ENCODE data around the gene SLCO4A1.
"Not testable (repeated sequence)": the region's sequence is repeated elsewhere in the genome, so short reads cannot be mapped to it uniquely, and the experiment has no call there.

Gene SLCO4A1

GRCh38 chr20:62623488-62624324 is 18.6 kb upstream of the SLCO4A1 start:
- DNase-seq (ENCODE audit: low read depth in 3 of 3), result peak; percentile 66 to 74 (median 69)

GRCh38 chr20:62624325-62624690 is 18.0 kb upstream of the SLCO4A1 start:
- DNase-seq (ENCODE audit: low read depth in 3 of 3), result no peak

DNA sequence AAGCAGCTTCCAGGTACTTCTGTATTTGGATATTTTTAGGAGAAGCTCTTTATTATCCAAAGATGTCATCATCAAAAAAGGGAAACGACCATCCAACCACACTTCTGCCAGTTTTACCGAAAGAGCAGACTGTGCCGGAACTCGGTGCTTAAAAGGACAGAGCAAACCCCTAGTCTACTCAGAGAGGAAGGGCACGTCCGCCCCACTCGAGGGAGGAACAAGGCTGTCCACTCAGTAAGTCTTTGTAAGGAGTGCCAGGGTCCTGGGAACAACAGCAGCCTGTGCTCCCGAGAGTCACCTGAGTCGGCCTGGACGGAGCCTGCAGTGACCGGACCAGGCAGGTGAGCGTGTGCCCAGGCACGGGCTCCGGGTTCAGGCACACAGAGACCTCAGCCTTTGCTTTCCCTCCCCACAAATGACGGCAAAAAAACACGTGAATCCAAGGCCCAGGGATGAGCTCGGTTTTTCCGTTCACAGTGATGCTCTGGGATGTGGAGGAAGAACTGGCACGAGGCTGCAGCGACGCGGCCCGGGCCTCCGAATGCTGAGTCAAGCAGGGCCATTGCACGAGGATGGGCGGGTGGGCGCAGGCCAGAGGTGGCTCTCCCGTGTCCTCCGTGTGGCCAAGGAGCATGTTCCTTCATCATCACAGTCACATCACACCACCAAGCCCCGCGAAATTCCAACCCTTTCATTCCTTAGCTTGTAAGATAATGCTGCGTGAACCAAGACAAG is 17.4 kb upstream of the SLCO4A1 start:
- DNase-seq (ENCODE audit: low read depth in 3 of 3), result no peak

DNA sequence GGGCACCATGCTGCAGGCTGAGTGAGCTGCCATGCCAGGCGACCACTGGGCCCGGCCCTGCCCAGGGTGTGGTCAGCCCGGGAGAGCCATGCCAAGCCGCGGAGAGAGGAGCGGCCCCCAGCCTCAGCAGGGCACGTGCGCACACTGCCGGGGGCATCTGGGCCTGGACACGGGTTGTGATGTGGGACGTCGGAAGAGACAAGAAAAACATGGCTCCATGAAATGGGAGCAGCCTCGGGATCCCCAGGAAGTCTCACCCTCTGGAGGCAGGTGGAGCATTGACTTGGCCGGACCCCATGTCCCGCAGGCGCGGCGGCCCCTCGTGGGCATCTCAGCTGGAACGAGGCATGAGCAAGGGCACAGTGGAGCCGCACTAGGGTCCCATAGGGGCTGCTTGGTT is 16.8 kb upstream of the SLCO4A1 start:
- DNase-seq (ENCODE audit: low read depth in 3 of 3), result no peak

GRCh38 chr20:62625921-62626547 is 16.3 kb upstream of the SLCO4A1 start:
- no peak for DNase-seq (ENCODE audit: low read depth in 3 of 3)

DNA sequence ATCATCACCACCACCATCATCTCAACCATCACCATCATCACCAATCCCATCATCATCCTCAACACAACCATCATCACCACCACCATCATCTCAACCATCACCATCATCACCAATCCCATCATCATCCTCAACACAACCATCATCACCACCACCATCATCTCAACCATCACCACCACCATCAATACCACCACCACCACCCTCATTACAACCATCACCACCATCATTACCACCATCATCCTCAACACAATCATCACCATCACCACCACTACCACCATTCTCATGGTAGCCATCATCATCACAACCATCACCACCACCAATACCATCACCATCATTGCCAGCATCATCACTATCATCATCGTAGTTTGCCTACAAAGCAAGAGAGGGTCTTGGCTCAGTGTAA is 14.9 kb upstream of the SLCO4A1 start:
- not testable (repeated sequence) for DNase-seq (ENCODE audit: low read depth in 3 of 3)

- DNase-seq (ENCODE audit: low read depth in 3 of 3), result no peak
These were observed 14.2 kb upstream of the SLCO4A1 start for GRCh38 chr20:62627901-62628612.

GRCh38 chr20:62628691-62629090 is 13.6 kb upstream of the SLCO4A1 start:
- no peak for DNase-seq (ENCODE audit: low read depth in 3 of 3)

GRCh38 chr20:62629864-62630470 is 12.3 kb upstream of the SLCO4A1 start:
- DNase-seq (ENCODE audit: low read depth in 3 of 3), result no peak

DNA sequence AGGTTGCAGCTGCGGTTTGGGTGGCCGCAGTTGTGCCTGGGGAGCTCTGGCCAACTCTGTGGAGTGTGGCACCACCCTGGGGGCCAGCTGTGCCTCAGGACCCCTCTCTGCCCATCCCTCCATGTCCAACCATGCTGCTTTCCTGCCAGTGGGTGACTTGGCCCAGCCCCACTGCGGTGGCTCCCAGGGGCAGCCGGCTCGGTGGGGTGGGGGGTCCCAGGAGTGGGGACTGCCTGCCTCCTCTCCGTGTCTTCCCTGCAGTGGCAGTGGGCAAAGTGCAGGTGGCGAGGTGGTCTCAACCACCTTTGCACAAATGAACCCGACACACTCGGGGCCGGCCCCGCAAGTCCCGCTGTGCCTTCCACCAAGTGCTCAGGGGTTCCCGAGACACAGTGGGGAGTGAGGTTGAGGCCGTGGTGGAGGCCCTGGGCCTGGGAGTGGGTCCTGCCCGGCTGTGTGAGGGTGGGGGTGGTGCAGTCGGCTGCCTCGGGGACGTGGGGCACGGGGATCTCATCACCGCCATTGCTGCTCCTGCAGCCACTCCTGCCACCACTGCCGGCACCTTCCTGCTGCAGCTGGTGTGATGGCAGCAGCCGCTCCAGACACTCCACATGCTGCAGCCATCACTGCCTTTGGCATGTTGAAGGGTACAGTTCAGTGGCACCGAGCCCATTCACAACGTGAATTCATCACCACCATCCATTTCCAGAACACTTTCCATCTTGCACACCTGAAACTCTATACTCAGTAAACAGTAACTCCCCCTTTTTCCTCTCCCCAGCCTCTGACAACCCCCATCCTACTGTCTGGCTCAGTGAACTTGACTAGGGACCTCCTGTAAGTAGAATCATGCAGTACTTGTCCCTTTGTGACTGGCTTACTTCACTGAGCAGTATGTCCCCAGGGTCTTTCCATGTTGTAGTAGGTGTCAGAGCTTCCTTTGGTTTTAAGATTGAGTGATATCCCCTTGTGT is 10.7 kb upstream of the SLCO4A1 start:
- no peak for DNase-seq (ENCODE audit: low read depth in 3 of 3)

GRCh38 chr20:62632575-62633090 is 9.7 kb upstream of the SLCO4A1 start:
- no peak for DNase-seq (ENCODE audit: low read depth in 3 of 3)

GRCh38 chr20:62633598-62634329 is 8.5 kb upstream of the SLCO4A1 start:
- DNase-seq (ENCODE audit: low read depth in 3 of 3), result no peak

GRCh38 chr20:62634330-62634967 is 7.9 kb upstream of the SLCO4A1 start:
- DNase-seq (ENCODE audit: low read depth in 3 of 3), result no peak

- DNase-seq (ENCODE audit: low read depth in 3 of 3), result no peak
These were observed 7.1 kb upstream of the SLCO4A1 start for GRCh38 chr20:62635232-62635631.

DNA sequence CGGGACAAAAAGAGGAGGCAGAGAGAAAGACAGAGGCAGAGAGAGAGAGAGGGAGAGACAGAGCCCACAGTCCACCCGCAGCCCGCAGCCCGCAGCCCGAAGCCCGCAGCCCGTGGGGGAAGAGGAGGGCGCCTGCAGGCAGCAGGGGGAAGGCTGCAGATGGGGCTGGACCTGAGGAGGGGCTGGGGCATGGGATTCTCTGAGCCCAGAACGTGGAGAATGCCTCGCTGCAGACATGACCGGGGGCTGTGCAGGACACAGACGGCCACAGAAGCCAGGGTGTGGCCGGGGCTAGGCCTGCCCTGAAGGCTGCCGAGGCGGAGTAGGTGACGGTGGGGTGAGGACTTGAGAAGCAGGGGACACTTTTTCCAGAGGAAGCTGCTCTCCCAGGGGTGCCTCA is 6.5 kb upstream of the SLCO4A1 start:
- no peak for DNase-seq (ENCODE audit: low read depth in 3 of 3)

DNA sequence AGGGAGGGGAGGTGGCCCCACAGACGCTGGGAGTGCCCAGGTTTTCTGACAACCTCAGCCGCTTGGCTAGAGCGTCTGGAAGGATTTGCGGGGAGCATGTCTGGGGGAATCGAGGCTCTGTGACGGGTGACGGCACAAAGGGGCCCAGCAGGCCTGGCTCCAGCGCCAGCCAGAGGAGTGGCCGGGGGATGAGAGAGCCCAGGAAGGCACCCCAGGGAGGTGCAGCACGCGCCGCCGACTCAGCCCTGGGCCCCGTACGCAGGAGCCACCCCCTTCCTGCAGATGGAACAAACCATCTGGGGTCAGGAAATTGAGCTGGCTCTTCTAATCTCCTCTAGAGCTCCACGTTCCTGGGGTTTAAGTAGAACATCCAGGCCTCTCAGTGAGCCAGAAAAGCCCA is 5.9 kb upstream of the SLCO4A1 start:
- DNase-seq (ENCODE audit: low read depth in 3 of 3), result no peak

- no peak for DNase-seq (ENCODE audit: low read depth in 3 of 3)
These were observed 5.2 kb upstream of the SLCO4A1 start for GRCh38 chr20:62637110-62637509.

DNA sequence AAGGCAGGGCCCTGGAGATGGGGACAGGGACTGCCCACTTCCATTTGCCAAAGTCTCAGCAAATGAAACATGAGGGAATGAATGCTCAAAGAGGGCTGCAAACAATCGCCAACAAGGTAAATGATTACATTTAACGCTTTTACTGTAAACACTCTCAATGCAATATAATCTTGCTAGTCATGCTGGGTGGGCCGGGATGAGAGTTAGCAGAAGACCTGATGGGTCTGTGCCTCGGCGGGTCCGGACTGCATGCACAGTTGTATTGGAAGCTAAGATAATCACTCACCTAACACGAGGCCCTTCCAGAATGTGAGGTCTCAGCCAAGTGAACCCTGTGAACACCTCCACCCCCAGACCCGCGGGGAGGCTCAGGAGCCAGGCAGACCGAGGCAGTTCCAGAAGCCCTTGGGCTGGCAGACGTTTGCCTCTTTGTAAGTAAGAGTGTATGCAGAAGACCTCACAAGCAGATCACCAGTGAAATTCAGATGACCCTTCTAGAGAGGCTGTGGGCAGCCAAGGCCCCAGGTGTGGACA is 4.7 kb upstream of the SLCO4A1 start:
- no peak for DNase-seq (ENCODE audit: low read depth in 3 of 3)

- no peak for DNase-seq (ENCODE audit: low read depth in 3 of 3)
These were observed 4.2 kb upstream of the SLCO4A1 start for GRCh38 chr20:62638055-62638570.
